Measurements from ENCODE around the gene AKAP7. TPM values are rescaled to one million over a fixed set of nuclear protein-coding genes. Genes with fewer than 3 reads are reported as not detected.

Gene AKAP7
- total and polyA plus RNA-seq, 2 experiments from 2014 or later: 18.4 to 54.4 TPM

- whole genome bisulfite sequencing (ENCODE audit: low lambda C conversion rate, missing lambda C conversion rate): 65% methylated on average over 2 of the region's 2 CpGs
- Histone ChIP-seq H3K27me3 (no peaks in the 10 kb centered on the region), H2AFZ (no peak overlapping the region), H3K79me2 (no peaks in the 10 kb centered on the region), H3K4me1 (ENCODE audit: insufficient read depth) (no peaks in the 10 kb centered on the region), H3K27ac (no peak overlapping the region), H3K9me2 (replicated peaks; ENCODE audit: insufficient read depth) (no peaks in the 10 kb centered on the region), H3K4me2 (peak overlapping the region; percentile 17), H3K9me3 (ENCODE audit: low read depth) (no peaks in the 10 kb centered on the region), H4K20me1 (ENCODE audit: insufficient read depth, poor library complexity, severe bottlenecking) (no peaks in the 10 kb centered on the region), H3K4me3 (no peak overlapping the region), H3K36me3 (replicated peaks; ENCODE audit: insufficient read depth, low read depth) (no peaks in the 10 kb centered on the region)
- TF ChIP-seq EZH2phosphoT487 (IDR thresholded peaks at IDR 0.05; ENCODE audit: low read depth, severe bottlenecking, unreplicated experiment) (no peak), CTCF (IDR thresholded peaks at IDR 0.05; ENCODE audit: poor library complexity) (no peak), EZH2 (IDR thresholded peaks at IDR 0.05; ENCODE audit: borderline replicate concordance) (no peak)
- no peak for DNase-seq (ENCODE audit: low spot score)
Measured at GRCh38 chr6:131206463-131207251, 71.4 kb downstream of the AKAP7 start.

DNA sequence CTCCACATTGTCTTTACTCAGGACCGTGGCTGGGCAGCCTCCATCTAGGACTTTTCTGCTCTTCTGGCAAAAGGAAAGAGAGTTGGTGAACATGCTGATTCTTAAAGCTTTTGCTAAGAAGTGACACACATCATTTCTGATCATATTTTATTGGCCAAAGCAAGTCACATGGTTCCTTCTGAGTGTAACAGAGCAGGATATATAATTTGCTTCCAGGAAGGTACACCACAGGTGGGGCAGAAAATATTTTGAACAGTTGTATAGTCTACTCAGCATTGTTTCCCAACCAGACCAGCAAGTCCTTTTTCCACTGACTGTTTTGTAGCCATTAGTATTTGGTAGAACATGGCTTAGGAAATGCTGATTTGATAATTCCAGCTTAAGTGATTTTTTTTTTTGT, 73.5 kb downstream of the AKAP7 start:
- H3K36me3 ChIP-seq (replicated peaks; ENCODE audit: insufficient read depth, low read depth): no peaks in the 10 kb centered on the region
- TF ChIP-seq EZH2phosphoT487 (IDR thresholded peaks at IDR 0.05; ENCODE audit: low read depth, severe bottlenecking, unreplicated experiment): no peak
- no peak for TF ChIP-seq CTCF (IDR thresholded peaks at IDR 0.05; ENCODE audit: poor library complexity)
- TF ChIP-seq EZH2 (IDR thresholded peaks at IDR 0.05; ENCODE audit: borderline replicate concordance): no peak
- H2AFZ ChIP-seq: no peak overlapping the region
- H3K9me2 ChIP-seq (replicated peaks; ENCODE audit: insufficient read depth): no peaks in the 10 kb centered on the region
- no peaks in the 10 kb centered on the region for H3K27me3 ChIP-seq
- no peaks in the 10 kb centered on the region for H4K20me1 ChIP-seq (ENCODE audit: insufficient read depth, poor library complexity, severe bottlenecking)
- H3K27ac ChIP-seq: no peak overlapping the region
- H3K9me3 ChIP-seq (ENCODE audit: low read depth): no peaks in the 10 kb centered on the region
- DNase-seq (ENCODE audit: low spot score): no peak
- 76% methylated on average over 1 of the region's 1 CpG for WGBS (ENCODE audit: low lambda C conversion rate, missing lambda C conversion rate)
- H3K4me1 ChIP-seq (ENCODE audit: insufficient read depth): no peaks in the 10 kb centered on the region
- H3K4me3 ChIP-seq: no peak overlapping the region
- H3K4me2 ChIP-seq: no peak overlapping the region
- no peaks in the 10 kb centered on the region for H3K79me2 ChIP-seq

DNA sequence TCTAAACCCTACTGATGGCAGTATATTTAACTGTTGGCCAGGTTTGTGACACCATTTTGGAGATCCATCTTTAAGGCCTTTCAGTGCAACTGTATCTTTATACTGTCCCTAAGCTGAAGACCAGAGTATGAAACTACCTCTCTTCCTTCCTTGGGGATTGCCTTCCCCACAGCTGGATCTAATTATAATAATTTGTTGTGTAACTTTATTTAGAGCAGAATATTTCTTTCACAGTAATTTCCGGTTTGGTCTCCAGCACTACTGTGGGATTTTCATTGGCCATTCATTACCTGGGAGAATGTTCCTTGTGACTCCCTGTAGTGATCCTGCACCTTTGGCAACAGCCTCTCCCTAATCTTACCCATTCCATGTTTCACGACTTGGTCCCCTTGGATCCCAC, 75.2 kb downstream of the AKAP7 start:
- Histone ChIP-seq H3K27me3 (no peaks in the 10 kb centered on the region), H3K9me2 (replicated peaks; ENCODE audit: insufficient read depth) (no peaks in the 10 kb centered on the region), H3K36me3 (replicated peaks; ENCODE audit: insufficient read depth, low read depth) (no peaks in the 10 kb centered on the region), H4K20me1 (ENCODE audit: insufficient read depth, poor library complexity, severe bottlenecking) (no peaks in the 10 kb centered on the region), H3K4me2 (no peak overlapping the region), H3K4me1 (ENCODE audit: insufficient read depth) (no peaks in the 10 kb centered on the region), H3K9me3 (ENCODE audit: low read depth) (no peaks in the 10 kb centered on the region), H3K27ac (no peak overlapping the region), H3K79me2 (no peaks in the 10 kb centered on the region), H3K4me3 (no peak overlapping the region), H2AFZ (no peak overlapping the region)
- no peak for DNase-seq (ENCODE audit: low spot score)
- TF ChIP-seq CTCF (IDR thresholded peaks at IDR 0.05; ENCODE audit: poor library complexity) (no peak), EZH2 (IDR thresholded peaks at IDR 0.05; ENCODE audit: borderline replicate concordance) (no peak), EZH2phosphoT487 (IDR thresholded peaks at IDR 0.05; ENCODE audit: low read depth, severe bottlenecking, unreplicated experiment) (no peak)
- WGBS (ENCODE audit: low lambda C conversion rate, missing lambda C conversion rate): 88% methylated on average over 2 of the region's 2 CpGs
